Hippocampal formation (tissue), 2 donors: ENCODE results near the gene MYH15.
"Not testable (repeated sequence)": the region's sequence is repeated elsewhere in the genome, so short reads cannot be mapped to it uniquely, and the experiment has no call there.

Experiments
- DNase-seq, 2 donors: peaks; one replicate each; lab custom pipeline; 2025; lab: John Stamatoyannopoulos, UW

Gene MYH15

GRCh38 chr3:108388136-108389132 is 122.0 kb downstream of the MYH15 start:
- peak; percentile 24 to 55 for DNase-seq

GRCh38 chr3:108387063-108387462 is 123.3 kb downstream of the MYH15 start:
- DNase-seq, result no peak

- DNase-seq, result no peak
Measured at GRCh38 chr3:108383306-108383705, 127.1 kb downstream of the MYH15 start.

GRCh38 chr3:108381529-108382140 is 128.8 kb downstream of the MYH15 start:
- peak in 1 of 2 donors; percentile 2 for DNase-seq

- no peak for DNase-seq
Measured at GRCh38 chr3:108380128-108380795, 130.1 kb downstream of the MYH15 start.

- not testable (repeated sequence) for DNase-seq
Measured at GRCh38 chr3:108378952-108379342, 131.4 kb downstream of the MYH15 start.

- DNase-seq, result no peak
Measured at GRCh38 chr3:108378153-108378951, 132.0 kb downstream of the MYH15 start.

- DNase-seq, result no peak
Measured at GRCh38 chr3:108377384-108377783, 133.0 kb downstream of the MYH15 start.

- DNase-seq, result no peak
Measured at GRCh38 chr3:108376026-108376425, 134.4 kb downstream of the MYH15 start.

- DNase-seq, result no peak
Measured at GRCh38 chr3:108359011-108359410, 151.4 kb downstream of the MYH15 start.

- DNase-seq, result no peak
Measured at GRCh38 chr3:108357042-108357441, 153.4 kb downstream of the MYH15 start.

GRCh38 chr3:108354562-108354961 is 155.8 kb downstream of the MYH15 start:
- DNase-seq, result no peak

GRCh38 chr3:108352176-108352575 is 158.2 kb downstream of the MYH15 start:
- DNase-seq, result no peak

- DNase-seq, result no peak
Measured at GRCh38 chr3:108346301-108347227, 163.8 kb downstream of the MYH15 start.

- DNase-seq, result no peak
Measured at GRCh38 chr3:108345492-108346205, 164.7 kb downstream of the MYH15 start.

GRCh38 chr3:108343491-108343890 is 166.9 kb downstream of the MYH15 start:
- no peak for DNase-seq

GRCh38 chr3:108342837-108343486 is 167.4 kb downstream of the MYH15 start:
- no peak for DNase-seq

GRCh38 chr3:108341911-108342310 is 168.5 kb downstream of the MYH15 start:
- DNase-seq, result no peak

GRCh38 chr3:108338901-108339545 is 171.4 kb downstream of the MYH15 start:
- DNase-seq, result no peak
